GM18526 (cell line): Measurements from ENCODE around the gene COL13A1.

ENCODE experiments used
- POLR2A ChIP-seq: IDR thresholded peaks from 3 replicates; pipeline ENCODE4 v1.6.1; 2011; ENCODE audit not compliant: insufficient read length; ENCODE audit errors: extremely low read depth

Gene COL13A1

GRCh38 chr10:69936091-69936490 is 134.4 kb downstream of the COL13A1 start:
- TF ChIP-seq POLR2A, result no peak

DNA sequence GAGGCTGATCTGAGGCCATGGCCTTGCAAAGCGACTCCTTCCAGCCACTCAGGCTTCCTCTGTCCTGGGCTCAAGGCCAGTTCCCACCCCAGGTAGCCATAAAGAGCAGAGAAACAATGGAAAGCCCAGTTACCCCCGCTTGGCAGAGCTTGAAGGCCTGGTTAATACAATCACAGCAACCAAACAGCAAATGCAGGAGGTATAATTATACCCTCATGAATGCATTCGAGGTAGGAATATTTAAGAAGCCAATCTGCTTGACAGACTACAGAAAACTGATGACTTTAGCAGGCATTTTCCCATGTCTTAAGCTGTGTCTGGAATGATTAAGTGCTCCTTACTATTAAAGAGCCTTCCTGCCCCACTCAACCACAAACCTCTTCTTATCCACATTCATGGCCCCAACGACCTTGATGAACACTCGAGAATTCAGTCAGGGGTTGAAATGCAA is 136.9 kb downstream of the COL13A1 start:
- no peak for TF ChIP-seq POLR2A

DNA sequence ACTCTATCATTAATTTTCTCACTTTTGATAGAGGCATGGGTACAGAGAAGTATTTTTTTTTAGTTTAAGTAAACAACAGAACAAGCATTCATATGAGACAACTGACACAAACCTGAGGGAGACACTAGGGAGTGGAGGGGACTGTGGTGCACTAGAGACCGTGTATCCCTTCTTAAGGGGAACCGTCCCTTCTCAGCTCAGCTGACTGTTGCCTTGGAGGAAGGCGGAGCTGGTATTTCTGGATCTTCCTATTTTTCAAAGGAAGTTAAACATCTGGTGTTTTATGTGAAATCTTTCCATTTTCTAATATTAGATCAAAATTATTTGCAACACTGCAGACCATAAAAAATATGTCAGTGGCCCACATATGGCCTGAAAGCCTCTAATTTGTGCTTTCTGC is 137.4 kb downstream of the COL13A1 start:
- TF ChIP-seq POLR2A, result no peak

GRCh38 chr10:69939481-69939880 is 137.8 kb downstream of the COL13A1 start:
- no peak for TF ChIP-seq POLR2A

DNA sequence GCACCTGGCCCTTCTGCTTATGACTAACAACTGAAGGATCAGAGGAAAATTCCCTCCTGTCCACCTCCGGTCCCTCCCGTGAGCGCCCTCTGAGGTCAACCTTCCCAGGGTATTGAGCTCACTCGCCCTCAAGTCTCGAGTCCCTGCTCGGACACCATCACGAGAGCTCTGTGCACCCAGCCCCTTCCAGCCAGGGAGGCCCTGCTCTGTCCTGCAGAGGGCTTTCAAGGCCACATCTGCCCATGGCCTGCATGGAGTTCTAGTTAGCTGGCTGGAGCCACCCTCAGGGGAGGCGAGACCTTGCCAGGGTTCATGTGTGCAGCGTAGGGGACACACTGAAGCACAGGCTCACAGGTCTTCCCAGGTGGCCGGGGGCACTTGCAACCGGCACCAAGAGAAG is 140.0 kb downstream of the COL13A1 start:
- TF ChIP-seq POLR2A, result no peak

DNA sequence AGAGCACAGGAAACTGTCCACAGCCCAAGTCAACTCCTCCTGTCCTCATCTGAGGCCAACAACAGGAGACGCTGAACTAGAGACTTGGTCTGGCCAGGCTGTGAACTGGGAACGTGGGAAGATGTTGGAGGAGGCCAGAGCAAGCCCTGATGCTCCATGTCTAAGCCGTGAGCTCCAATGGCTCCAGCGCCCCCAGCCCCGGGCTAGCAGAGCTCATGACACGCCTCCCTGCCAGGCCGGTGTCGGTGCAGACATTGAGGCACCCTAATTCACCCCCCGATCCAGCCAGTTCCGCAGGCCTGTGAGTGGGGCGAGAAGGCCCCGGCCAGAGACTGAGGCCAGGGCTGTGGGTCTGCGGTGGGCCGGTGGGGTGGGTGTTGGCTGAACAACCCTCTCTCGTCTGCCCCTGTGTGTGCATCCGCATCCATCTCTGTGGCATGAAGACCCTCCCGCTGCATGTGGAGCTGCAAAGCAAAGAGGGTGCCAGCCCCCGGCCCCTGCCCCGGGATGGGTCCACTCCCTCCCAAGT is 141.7 kb downstream of the COL13A1 start:
- TF ChIP-seq POLR2A, result no peak

- no peak for TF ChIP-seq POLR2A
Observed at GRCh38 chr10:69944761-69945160, 143.1 kb downstream of the COL13A1 start.

- no peak for TF ChIP-seq POLR2A
Observed at GRCh38 chr10:69948261-69948660, 146.6 kb downstream of the COL13A1 start.

DNA sequence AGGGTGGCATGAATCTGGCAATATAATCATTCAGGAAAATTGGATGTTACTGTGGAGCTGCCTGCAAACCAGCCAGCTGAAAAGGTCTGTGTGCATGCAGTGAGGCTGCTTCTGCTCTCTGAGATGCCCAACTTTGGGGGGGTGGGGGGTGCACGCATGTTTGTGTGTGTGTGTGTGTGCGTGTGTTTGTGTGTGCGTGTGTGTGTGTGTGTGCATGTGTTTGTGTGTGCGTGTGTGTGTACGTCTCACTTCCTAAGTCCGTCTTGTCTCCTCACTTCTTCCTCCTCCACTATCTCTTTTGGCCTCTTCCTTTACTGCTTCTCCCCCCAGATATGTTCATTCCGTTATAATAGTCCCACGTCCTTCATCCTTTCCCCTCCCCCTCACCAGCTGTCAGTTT is 148.1 kb downstream of the COL13A1 start:
- no peak for TF ChIP-seq POLR2A

- TF ChIP-seq POLR2A, result no peak
Observed at GRCh38 chr10:69951658-69952057, 150.0 kb downstream of the COL13A1 start.

DNA sequence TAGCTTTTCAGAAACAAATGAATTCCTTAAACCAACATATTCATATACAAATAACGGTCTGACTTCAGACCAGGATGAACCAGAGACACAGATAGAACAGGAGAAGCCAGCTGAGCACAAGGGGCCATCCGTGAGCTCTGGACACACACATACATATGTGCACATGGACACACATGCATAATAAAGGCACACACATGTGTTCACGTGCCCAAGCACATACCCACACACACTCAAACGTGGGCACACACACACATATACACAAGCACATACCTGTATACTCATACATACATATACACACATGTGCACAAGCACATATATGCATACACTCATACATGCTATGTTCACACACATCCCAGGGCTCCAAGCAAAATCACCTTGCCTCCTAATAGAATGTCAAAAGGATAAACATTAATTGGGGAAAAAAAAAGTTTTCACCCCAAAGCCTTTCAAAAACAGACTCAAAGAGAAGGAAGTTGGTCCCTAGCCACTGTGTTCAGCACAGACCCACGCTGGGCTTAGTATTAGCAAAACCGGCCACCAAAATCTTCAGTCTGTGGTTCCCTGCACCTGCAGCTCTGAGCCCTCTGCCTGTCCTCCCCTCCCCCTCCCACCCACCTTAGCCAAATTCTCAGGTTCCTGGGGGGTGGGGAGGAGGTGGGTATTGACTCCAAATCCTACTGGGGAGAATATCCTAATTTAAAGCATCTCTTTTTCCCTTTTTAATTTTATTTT is 150.5 kb downstream of the COL13A1 start:
- TF ChIP-seq POLR2A, result no peak

DNA sequence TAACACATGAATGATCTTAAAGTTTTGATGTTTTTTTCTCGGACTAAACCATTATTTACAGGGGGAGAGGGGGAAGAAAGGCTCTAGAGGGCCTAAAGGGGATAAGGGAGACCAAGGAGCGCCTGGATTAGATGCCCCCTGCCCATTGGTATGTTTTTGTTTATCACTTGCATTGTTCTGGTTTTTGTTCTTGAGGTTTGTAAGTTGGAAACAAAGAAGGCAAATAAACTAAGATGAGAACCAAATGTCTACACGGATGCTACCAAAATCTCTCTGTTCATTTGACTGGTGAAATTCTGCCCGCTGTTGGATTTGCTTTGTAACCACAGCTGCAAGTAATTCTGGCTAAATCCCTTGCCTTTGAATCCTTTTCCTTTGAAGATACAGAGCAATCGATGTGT is 151.1 kb downstream of the COL13A1 start:
- no peak for TF ChIP-seq POLR2A

- TF ChIP-seq POLR2A, result no peak
Observed at GRCh38 chr10:69953851-69954250, 152.1 kb downstream of the COL13A1 start.

DNA sequence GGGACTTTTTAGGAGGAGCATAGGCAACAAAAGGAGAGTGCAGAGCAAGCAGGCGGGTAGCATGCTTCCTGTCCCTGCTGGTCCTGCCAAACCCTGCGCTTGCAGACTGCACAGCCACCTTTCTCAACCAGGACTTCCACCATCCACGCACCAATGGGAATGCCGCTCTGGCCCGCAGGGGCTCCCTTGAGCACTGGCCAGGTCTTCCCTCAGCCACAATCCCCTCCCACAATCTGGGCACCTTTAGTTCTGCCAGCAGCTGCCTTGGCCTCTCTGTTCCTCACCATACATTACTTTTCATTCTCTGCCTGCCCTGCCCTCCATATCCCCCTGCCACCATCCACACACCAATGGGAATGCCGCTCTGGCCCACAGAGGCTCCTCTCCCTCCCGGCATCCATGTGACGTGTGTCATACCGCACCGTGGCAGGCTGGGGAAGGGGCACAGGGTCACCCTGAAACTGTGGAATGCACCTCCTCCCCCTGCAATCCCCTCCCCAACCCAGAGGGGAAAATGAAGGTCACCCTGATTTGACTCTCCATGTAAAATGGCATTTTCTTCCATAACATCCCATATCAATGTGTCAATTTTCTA is 153.6 kb downstream of the COL13A1 start:
- TF ChIP-seq POLR2A, result no peak

GRCh38 chr10:69955897-69956740 is 154.4 kb downstream of the COL13A1 start:
- no peak for TF ChIP-seq POLR2A

DNA sequence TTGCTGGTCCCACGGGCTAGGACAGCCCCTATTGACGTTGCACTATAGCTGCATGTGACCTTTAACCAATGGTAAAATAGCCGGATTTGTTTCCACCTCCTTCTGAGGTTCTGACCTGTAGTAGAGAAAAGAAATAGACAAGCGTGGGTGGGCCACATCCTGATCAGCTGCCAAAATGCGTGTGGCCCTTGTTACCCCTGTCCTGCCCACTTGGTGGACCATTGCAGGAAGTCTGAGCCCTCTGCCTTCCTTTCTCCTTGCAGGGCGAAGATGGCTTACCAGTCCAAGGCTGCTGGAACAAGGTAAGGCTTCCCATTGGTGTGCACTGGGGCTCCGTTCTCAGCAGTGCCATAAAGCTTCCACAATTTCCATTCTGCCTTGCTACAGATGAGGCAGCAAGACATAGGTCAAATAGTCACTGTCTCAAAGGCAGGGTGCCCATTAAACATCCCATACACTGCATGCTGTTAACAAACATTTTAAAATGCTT is 155.1 kb downstream of the COL13A1 start:
- TF ChIP-seq POLR2A, result no peak

- TF ChIP-seq POLR2A, result no peak
Observed at GRCh38 chr10:69957241-69957885, 155.7 kb downstream of the COL13A1 start.
